ENCODE data around the gene FOSL1.

The FOSL1 gene

DNA sequence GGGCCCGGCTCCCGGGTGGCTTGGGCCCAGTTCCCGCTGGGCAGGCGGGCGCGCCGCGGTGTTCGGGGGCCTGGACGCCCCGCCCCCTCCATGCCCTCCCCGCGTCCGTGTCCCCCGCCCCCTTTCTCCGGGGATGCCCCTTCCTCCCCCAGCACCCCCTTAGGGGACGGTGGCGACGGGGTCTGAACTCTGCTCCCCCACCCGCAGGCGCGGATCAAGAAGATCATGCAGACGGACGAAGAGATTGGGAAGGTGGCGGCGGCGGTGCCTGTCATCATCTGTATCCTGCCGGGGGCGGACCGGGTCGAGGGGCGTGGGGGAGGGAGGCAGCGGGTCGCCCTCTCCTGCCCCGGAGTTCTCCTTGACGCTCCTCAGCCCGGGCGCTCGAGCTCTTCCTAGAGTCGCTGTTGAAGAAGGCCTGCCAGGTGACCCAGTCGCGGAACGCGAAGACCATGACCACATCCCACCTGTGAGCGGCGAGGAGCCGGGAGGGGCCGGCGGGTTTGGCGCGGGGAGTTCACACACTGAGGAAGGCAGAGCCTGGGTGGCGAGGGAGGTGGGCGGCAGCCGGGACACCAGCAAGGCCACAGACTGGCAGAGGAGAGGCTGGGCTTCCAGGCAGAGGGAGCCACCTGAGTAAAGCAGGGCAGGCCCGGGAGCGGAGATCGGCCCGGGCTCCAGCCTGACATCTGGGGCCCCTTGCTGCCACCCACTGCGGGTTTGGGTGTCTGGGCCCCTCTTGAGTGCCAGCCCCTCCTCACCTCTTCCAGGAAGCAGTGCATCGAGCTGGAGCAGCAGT lies 19.6 kb upstream of the FOSL1 start:
- DNase-seq: no peak

DNA sequence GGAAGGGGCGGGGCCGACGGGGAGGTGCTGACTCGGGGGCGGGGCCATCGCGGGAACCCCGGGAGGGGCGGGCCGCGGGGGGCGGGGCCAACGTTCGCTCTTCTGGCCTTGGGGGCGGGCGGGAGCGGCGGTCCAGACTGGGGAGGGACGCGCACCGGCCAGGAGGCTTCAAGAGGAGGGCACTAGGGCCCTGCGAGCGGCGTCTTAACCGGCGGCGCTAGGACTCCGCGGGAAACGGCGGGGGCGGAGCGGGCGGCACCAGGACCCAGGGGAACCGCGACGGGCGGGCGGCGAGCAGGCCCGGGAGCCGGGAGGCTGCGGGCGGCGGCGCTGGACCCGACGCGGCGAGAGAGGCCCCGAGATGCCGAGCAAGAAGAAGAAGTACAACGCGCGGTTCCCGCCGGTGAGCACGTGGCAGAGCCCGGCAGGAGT lies 19.0 kb upstream of the FOSL1 start, which contains the start of gene DRAP1:
Gene DRAP1, plus strand, starts transcription at position 286 of the 432 bp plus-strand sequence. Its CDS starts 76 bp downstream, at position 362.
- DNase-seq: peak; percentile 92

DNA sequence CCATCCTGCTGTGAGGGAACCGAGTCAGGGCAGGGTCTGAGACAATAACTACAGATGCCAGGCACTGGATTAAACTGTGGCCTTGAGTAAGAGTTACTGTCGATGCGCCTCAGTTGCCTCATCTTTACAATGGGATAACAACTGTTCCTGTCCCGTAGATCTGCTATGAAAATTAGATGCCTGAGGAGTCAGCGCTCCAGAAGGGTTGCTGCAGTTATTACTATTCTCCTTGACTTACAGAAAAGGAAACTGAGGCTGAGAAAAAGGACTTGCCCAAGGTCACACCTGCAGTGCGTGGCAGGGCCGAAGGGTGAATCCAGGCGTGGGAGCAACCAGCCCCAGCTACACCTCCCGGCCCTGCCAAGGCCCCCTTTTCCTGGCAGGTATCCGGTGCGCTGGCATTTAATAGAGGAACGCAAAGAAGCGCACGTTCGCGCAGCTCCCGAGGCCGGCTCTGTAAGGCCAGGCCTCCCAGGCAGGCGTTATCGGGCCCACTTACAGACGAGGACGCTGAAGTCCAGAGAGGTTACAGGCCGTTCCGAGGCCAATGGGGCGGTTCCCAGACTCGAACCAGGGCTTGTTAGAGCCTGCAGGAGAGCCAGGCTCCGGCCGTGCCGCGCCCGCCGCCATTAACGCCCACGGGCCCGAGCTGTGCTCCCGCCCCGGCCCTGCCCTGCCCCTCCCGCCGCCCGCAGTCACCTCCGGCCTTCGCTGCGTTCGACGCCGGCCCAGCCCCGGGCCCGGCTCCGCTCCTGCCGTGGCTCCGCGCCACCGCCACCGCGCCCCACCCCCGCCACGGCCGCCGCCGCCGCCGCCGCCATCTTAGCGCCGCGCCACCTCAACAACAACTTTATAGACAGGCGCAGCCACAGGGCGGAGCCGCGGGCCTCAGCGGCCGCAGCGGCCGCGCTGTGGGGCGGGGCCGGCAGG lies 18.3 kb upstream of the FOSL1 start, which contains the start of gene C11orf68:
Gene C11orf68, minus strand, starts transcription at position 852 of the 930 bp plus-strand sequence. Its CDS starts 31 bp downstream, at position 821.
- no peak for DNase-seq

DNA sequence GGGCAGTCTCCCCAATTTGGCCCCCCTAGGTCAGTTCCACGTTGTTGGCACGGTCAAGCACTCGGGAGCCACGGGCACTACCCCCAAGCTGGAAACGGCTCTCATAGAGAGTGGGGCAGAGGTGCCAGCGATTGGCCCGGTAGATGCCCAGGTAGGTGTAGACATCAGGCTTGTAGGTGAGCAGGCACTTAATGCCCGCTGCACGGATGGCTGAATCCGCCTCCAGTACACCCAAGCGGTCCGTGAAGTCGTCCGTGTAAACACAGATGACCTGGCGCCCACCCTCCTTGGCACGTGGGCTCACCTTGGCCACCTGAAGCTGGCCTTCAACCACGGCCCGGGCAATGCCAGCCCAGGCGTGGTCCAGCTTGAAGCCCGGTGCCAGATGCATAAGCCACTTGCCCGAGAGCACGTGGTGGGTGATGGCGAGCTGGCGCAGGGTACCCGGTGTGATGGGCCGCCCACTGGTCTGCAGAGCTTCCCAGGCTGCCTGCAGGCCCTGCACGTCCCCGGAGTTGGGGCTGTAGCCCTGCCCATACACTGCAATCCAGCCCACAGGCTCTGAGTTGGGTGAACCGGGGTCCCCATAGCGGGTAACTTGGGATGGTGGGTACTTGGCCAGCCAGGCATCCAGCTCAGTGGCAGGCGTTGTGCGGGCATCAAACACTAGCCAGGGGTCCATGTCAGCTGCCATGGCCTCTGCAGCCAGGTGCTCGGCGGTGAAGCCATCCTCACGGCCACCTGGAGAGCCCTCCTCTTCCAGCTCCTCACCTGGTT lies 17.4 kb upstream of the FOSL1 start:
- no peak for DNase-seq

DNA sequence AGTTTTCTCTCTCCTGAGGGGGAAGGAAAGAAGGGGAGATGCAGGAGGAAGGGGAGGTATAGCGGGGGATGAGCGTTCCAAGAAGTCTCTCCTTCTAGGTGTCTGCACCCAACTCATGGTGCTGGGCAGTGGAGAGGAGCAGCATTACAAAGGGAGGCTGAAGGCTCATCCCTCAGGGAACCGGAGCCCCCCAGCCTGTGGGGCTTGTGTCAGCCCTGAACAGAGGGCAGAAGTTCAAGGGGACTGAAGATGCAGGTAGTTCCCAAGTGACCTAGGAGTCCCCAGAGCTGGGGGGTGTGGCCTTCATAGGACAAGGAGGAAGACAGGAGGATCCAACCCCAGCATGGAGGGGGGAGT lies 16.9 kb upstream of the FOSL1 start:
- DNase-seq: no peak

DNA sequence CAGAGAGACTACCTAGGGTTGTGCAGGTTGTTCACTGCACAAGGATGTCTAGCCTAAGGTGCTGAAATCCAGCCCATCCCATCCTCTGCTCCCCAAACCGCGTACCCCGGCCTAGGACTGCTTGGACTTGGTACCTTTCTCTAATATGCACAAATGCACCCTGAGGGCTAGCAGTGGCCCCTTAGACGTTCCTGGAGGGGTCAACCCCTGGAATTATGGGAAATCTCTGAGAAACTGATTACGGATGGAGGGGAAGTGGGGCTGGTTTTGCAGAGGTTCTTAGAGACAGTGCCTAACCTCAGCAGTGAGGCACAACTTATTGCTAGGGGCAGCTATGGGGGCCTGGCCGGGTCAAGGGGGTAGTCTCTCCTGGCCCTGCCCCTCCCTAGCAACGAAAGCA lies 16.2 kb upstream of the FOSL1 start:
- DNase-seq: no peak

DNA sequence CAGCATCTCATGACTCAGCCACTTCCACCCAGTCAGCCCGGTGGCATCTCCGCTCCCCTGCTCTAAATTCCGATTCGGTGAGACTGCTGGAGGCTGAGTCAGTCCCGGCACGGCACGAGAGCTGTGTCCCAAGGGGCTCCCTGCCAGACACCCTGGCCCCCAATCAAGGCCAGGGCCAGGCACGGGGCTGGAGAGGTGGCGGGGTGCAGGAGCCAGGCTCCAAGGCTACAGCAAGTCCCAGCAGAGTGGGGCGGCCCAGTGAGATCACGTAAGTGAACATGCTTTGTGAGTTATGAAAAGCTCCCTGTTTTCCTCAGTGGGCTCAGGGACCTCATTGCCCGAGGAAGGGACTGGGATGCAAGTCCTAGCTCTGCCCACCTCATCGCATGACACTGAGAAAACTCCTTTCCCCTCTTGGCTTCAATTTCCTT lies 15.6 kb upstream of the FOSL1 start:
- no peak for DNase-seq

DNA sequence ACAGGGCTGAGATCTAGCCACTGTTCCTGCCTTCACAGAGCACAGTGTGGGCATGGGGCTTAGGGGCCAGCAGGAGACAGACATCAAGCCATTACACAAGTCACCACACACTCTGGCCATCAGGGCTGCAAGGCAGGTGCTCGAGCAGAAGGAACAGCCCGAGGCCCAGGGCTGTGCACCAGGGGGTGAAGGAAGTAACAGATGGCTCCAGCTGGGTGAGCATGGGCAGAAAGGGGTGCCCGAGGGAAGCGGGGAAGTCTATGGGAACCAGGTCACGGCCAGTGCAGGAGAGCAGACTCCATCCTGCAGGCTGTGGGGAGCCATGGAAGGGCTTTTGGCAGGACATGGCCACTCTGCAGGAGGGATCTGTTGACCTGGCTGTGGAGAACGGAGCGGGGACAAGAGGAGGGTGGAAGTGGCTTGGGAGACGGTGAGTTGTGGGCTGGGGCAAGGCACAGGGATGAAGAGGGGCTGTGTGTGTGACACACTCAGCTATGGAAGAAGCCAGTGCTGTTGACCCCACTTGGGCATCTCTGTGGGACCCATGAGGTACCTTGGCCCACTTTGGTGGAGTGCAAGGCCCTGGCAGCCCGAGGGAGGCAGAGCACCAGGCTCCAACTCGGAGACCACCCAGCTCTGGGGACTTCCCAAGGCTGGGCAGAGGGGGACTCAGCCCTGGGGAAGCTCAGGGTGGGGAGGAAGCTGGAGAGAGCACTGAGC lies 15.1 kb upstream of the FOSL1 start:
- DNase-seq: no peak

DNA sequence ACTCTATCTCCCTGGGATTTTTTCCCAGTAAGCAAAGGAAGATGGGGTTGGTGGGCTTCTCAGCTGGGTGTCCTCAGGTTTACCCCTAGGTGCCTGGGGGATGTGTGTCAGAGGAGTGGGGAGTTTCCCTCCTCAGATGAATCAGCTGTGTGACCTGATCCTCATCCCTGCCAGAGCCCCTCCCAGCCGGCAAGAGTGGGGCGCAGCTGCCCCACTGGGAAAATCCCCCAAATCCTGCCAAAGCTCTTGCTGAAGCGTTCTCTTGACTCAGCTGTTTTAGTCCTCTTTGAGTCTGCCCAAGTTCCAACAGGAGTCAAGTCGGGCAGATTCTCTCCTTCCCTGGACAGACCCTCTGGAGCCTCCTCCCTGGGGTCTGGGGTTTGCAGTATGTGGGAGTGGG lies 12.7 kb upstream of the FOSL1 start:
- no peak for DNase-seq

DNA sequence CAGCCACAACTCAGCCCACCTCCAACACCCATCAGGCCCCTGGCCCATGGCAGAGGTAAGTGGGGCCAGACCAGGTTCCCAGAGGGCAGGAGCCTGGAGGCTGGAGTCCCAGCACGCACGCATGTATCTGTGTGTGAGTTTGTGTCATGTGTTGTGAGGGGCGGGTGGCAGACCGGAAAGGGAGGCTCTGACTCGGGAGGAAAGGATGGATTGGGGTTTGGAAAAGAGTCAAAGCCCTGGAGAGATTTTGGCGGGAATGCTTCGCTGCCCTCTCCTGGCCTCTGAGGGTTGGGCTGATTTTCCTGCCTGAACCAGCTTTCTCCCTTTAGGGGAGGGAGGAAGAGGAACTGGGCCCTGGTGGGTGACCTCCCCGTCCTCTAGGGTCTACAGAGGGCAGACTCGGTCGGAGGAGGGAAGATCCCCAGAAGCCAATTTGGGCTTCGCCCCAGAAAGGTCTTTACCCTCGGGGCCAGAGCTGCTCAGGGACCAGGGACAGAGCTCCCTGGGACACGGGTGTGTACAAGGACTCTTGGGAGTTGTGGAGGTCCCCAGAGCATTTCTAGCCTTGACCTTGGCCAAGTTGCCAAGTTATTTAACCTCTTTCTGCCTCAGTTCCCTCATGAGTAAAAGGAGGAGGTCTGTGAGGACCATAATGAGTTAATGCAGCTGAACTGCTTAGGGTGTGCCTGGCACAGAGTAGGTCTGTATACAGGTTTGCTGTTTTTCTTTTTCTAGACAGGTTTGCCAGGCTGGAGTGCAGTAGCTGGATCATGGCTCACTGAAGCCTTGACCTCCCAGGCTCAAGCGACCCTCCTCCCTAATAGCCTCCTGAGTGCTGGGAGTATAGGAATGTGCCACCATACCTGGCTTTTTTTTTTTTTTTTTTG lies 11.7 kb upstream of the FOSL1 start:
- DNase-seq: no peak

DNA sequence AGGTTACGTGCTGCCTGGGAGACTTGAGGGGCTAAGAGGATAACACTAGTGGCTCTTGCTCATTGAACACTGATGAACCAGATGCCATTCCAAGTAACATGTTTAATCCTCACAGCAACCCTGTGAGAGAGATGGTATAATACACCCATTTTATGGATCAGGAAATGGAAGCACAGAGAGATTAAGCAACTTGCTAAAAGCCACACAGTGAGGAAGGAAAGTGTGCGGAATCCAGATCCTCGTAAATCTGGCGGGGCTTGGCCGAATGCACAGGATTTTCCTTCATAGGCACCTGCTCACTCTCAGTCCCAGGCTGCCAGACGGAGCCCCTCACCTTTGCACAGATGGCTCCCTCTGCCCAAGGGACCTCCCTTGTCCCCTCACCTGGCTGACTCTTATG lies 7.7 kb upstream of the FOSL1 start:
- DNase-seq: no peak

DNA sequence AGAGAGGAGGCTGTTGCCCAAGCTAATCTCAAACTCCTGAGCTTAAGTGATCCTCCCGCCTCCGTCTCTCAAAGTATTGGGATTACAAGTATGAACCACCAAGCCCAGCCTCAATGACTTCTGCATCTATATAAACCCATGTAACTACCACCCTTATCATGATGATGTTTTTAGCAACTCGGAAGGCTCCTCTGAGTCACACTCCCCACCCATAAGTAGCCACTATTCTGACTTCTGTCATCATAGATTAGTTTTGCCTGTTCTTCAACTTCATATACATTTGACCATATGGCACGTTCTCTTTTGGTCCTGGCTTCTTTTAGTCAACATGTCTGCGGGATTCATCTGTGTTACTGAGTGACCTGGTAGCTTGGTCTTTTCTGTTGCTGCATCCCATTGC lies 6.4 kb upstream of the FOSL1 start:
- DNase-seq: no peak

DNA sequence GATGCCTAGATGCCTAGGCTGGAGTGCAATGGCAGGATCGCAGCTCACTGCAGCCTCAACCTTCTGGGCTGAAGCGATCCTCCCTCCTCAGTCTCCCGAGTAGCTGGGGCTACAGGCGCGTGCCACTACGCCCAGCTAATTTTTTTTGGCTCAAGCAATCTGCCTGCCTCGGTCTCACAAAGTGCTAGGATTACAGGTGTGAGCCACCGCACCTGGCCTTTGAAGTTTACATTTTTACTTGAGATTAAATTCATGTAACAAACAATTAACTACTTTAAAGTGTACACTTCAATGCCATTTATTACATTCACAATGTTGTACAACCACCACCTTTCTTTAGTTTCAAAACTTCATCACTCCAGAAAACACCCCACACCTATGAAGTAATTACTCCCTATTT lies 3.5 kb upstream of the FOSL1 start:
- no peak for DNase-seq

DNA sequence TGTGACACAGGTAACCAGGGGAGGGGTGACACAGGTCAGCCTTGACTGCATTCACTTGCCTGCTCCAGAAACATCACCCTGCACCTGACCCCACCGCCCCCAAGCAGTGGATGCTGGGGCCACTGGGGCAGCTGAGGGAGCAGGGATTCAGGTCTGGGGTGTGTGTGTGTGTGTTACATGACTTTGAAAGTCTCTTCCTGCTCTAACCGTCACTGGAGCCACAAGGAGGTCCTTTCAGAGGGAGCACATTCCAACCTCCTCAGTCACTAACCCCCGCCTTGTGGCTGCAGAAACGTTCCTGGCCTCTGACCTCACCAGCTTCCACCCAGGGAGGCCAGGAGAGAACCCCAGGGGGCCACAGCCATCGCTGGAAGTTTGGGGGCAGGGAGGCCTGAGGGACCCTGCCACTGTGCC lies 2.9 kb upstream of the FOSL1 start:
- DNase-seq: no peak

DNA sequence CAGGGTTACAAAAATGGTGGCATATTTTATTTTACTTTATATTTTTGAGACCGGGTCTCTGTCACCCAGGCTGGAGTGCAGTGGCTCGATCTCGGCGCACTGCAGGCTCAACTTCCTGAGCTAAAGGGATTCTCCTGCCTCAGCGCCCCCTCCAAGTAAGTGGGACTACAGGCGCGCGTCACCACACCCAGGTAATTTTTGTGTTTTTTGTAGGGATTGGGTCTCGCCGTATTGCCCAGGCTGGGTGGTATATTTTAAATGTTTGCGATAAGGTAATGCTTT lies 652 bp upstream of the FOSL1 start:
- DNase-seq: no peak

DNA sequence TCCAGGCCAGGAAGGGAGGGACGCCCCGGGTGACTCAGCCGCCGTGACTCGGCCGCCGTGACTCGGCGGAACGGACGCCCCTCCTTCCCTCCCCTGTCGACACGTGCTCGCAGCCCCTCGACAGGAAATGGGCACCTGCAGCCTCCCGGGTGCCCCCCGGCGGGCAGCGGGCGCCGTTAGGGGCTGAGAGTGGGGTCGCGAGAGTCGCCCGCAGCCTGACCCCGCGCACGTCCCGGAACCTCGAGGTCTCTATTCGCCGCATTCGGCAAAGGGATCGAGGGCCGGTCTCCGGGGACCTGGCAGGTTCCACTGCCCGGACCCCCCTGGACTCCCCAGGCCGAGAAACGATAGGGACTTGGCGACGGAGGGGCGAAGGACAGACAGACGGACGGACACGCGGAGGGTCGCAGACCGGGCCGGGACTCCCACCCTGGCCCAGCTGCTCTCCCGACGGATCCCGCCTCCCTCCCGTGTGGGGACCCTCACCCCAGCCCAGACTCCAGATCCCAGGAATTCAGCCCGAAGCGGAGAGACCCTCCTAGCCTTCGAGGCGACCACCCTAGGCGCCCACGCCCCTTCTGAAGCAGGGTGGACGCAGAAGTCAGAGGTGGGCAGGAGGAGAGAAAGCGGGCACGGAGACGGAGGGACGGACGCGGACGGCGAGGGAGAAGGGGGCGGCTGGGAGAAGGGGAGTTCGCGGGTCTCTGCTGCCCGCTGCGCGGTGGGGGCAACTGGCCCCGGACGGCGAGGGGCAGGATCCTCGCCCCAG lies 648 bp downstream of the FOSL1 start:
- peak; percentile 26 for DNase-seq

DNA sequence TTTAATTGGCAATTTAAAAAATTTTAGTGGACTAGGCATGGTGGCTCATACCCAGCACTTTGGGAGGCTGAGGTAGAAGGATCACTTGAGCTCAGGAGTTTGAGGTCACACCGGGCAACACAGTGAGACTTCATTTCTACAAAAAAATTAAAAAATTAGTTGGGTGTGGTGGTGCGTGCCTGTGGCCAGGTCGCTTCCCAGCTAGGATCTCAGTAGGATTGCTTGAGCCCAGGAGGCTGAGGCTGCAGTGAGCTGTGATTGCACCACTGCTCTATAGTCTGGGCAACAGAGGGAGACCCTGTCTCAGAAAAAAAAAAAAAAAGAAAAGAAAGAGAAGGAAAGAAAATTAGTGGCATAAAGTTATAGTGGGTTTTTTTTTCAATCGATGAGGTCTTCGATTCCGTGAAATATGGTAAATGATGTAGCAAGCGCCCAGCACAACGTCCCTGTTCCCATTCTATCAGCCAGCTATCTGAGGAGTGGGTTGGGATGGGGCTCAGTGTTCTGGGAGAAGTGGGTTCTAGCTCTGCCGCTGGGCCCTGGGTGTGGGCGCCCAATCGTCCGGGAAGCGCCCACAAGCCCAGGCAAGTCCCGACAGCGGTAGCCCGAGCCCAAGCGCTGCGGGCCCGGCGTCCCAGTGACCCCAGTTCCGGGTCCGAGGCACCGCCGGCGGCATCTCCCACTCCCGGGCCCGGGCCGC lies 1.4 kb downstream of the FOSL1 start:
- DNase-seq: no peak

DNA sequence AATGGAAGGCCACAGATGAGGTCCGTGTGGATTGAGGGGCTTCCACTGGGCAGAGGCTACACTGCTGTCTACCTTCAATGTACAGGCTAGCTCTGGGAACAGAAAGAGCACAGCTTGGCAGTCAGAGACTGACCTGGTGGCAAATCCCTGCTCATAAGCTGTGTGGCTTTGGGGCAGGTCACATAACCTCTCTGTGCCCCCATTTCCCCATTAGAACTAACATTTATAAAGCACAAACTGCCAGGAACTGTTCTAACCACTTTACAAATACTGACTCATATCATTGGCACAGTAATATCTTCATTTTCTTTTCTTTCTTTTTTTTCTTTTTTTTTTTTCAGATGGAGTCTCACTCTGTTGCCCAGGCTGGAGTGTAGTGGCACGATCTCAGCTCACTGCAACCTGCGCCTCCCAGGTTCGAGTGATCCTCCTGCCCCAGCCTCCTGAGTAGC lies 3.1 kb downstream of the FOSL1 start:
- no peak for DNase-seq

DNA sequence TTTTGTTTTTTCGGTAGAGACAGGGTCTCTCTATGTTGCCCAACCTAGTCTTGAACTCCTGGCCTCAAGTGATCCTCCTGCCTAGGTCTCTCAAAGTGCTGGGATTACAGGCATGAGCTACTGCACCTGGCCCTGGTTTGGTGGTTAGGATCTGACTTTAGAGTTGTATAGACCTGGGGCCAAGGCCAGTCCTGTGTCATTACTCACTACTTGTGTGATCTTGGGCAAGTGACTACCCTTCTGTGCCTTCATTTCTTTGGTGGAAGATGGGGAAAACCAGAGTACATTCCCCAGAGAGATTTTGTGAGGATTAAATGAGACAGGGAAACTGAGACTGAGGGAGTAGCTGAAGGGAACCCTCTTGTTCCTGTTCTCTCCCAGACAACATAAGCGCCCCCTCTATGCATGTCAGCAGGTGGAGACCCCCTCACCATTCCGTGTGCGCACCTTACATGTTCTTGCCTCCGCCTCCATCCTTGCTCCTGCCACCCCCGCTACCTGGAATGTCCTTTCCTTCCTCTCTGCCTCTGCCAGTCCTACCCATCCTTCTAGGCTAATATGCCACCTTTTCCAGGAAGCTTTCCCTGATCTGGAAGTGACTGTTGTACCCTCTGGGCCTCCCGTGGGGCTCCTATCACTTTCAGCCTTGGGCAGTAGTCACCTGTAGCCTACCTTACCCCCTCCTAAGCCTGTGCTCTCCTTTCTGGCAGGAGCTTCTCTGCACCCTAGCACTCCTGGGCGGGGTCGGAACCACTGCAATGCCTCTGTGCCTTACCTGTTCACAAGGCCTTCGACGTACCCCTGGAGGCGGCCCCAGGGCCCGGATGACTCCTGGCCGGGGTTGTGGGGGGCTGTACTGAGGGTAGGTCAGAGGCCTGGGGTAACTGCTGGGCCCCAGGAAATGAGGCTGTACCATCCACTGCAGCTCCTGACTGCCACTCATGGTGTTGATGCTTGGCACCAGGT lies 3.9 kb downstream of the FOSL1 start:
- DNase-seq: no peak

Data from GF-D8 (cell line).